ACC112 (cell line): ENCODE data around the gene METTL21C.

ENCODE experiments used
- H2AFZ ChIP-seq: fragments of 200-600 bp; sonication (generic); one replicate; pipeline ENCODE4 v1.6.0; 2017; ENCODE audit warnings: antibody characterized with exemption, low read length; ENCODE audit not compliant: unreplicated experiment
- H3K27ac ChIP-seq: fragments of 200-600 bp; sonication (generic); 2 replicates; pipeline ENCODE4 v1.5.1; 2014; ENCODE audit warnings: low read depth, mild to moderate bottlenecking, antibody characterized with exemption, low read length, moderate library complexity
- H3K27me3 ChIP-seq: fragments of 200-600 bp; sonication (generic); 2 replicates; pipeline ENCODE4 v1.6.1; 2014; ENCODE audit warnings: mild to moderate bottlenecking, antibody characterized with exemption, low read length, moderate library complexity, mixed read lengths; ENCODE audit not compliant: insufficient read depth
- H3K36me3 ChIP-seq: fragments of 200-600 bp; sonication (generic); 2 replicates; pipeline ENCODE4 v1.6.1; 2016; ENCODE audit warnings: mild to moderate bottlenecking, antibody characterized with exemption, low read length, moderate library complexity, mixed read lengths; ENCODE audit not compliant: insufficient read depth
- H3K4me1 ChIP-seq: fragments of 200-600 bp; sonication (generic); one replicate; pipeline ENCODE4 v1.6.1; 2016; ENCODE audit warnings: low read length, mixed read lengths; ENCODE audit not compliant: insufficient read depth, unreplicated experiment, control insufficient read depth
- H3K4me3 ChIP-seq: fragments of 200-600 bp; sonication (generic); 2 replicates; pipeline ENCODE4 v1.5.1; 2014; ENCODE audit warnings: mild to moderate bottlenecking, low read depth, low read length
- H3K79me2 ChIP-seq: fragments of 200-600 bp; sonication (generic); one replicate; pipeline ENCODE4 v1.6.0; 2016; ENCODE audit warnings: low read length; ENCODE audit not compliant: control insufficient read depth, unreplicated experiment, insufficient read depth

The METTL21C gene

GRCh38 chr13:102642475-102642874, 52.4 kb downstream of the METTL21C start:
- Histone ChIP-seq H3K4me1 (no peaks in the 10 kb centered on the region), H3K27ac (no peak overlapping the region), H3K27me3 (no peaks in the 10 kb centered on the region), H3K79me2 (no peaks in the 10 kb centered on the region), H3K36me3 (peaks cover 17% of the 10 kb centered on the region; the same call in 1 of the 2 replicates), H3K4me3 (no peak overlapping the region), H2AFZ (no peak overlapping the region)

DNA sequence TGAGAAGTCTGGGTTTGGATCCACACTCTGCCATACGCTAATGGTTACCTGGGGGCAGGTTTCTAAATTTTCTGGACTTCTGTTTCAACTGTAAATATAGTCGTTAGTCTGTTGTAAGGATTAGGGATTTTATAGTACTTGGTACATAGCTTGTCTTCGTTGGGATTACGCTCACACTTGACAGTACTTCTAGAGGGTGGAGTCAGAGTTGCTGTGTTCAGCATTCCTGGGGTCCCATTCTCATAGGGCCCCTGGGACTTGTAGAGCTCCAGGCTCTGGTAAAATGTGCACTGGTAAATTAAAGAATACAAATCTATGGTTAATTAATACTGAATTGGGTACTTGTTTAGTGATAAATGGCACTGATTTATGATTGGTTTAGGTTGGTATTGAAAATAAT, 52.8 kb downstream of the METTL21C start:
- no peak overlapping the region for H3K4me3 ChIP-seq
- H3K27ac ChIP-seq, result no peak overlapping the region
- no peaks in the 10 kb centered on the region for H3K4me1 ChIP-seq
- H2AFZ ChIP-seq, result no peak overlapping the region
- H3K36me3 ChIP-seq, result peaks cover 17% of the 10 kb centered on the region; the same call in 1 of the 2 replicates
- H3K27me3 ChIP-seq, result no peaks in the 10 kb centered on the region
- no peaks in the 10 kb centered on the region for H3K79me2 ChIP-seq

- Histone ChIP-seq H3K27ac (no peak overlapping the region), H2AFZ (no peak overlapping the region), H3K79me2 (no peaks in the 10 kb centered on the region), H3K36me3 (peaks cover 20% of the 10 kb centered on the region), H3K4me1 (no peaks in the 10 kb centered on the region), H3K27me3 (no peaks in the 10 kb centered on the region), H3K4me3 (no peak overlapping the region)
Observed at GRCh38 chr13:102638741-102639140, 56.1 kb downstream of the METTL21C start.
